ENCODE results near the gene CFAP61. TPM values are rescaled to one million over a fixed set of nuclear protein-coding genes. Genes with fewer than 3 reads are reported as not detected.

CFAP61 gene
- total RNA-seq, 1 experiment from 2014 or later: 0.61 TPM

GRCh38 chr20:20255099-20255498 lies 202.8 kb downstream of the CFAP61 start:
- ChIA-PET CTCF (no interaction called here), POLR2A (interaction anchor here (0.5 kb wide), 1 partner anchor 12 kb away, joined by 4 read pairs; no protein-coding TSS in a partner anchor)
- no peak for ATAC-seq

More at GRCh38 chr20:20255099-20255498, 202.8 kb downstream of the CFAP61 start:
- H3K36me3 Mint-ChIP-seq: no peaks in the 10 kb centered on the region
- TF ChIP-seq ZNF671 (CRISPR knock-in tag; IDR thresholded peaks at IDR 0.05): no peak
- TF ChIP-seq CREM (CRISPR knock-in tag; IDR thresholded peaks at IDR 0.05): no peak
- TF ChIP-seq AFF4 (CRISPR knock-in tag; IDR thresholded peaks at IDR 0.05; ENCODE audit: borderline replicate concordance): no peak
- no peak for TF ChIP-seq PRDM15 (CRISPR knock-in tag; IDR thresholded peaks at IDR 0.05)
- no peak for TF ChIP-seq ZNF138 (CRISPR knock-in tag; conservative IDR thresholded peaks at IDR 0.05)
- no peak for TF ChIP-seq TEAD4 (CRISPR knock-in tag; IDR thresholded peaks at IDR 0.05)
- TF ChIP-seq ZNF281 (CRISPR knock-in tag; IDR thresholded peaks at IDR 0.05): no peak
- TF ChIP-seq OVOL2 (CRISPR knock-in tag; IDR thresholded peaks at IDR 0.05; ENCODE audit: borderline replicate concordance): no peak
- no peak for TF ChIP-seq NR1H2 (CRISPR knock-in tag; IDR thresholded peaks at IDR 0.05)
- no peak for TF ChIP-seq JUN (CRISPR knock-in tag; IDR thresholded peaks at IDR 0.05)
- H3K4me1 Mint-ChIP-seq: peaks cover 6% of the 10 kb centered on the region
- no peaks in the 10 kb centered on the region for H3K9me3 Mint-ChIP-seq
- DNase-seq (ENCODE audit: low spot score): no peak
- H3K4me3 Mint-ChIP-seq: no peak overlapping the region
- no peak overlapping the region for H3K27ac Mint-ChIP-seq
- H3K27me3 Mint-ChIP-seq (ENCODE audit: low read depth): no peaks in the 10 kb centered on the region; the same call in 1 of the 2 replicates
